LNCAP (cell line): ENCODE measurements around the gene TBC1D13.

Source experiments
- TF ChIP-seq, protein P1 (sequence below): fragments of 450-650 bp; IDR thresholded peaks from 2 replicates; pipeline ENCODE4 v1.5.1; 2017; ENCODE audit warnings: mild to moderate bottlenecking

The TBC1D13 gene

DNA sequence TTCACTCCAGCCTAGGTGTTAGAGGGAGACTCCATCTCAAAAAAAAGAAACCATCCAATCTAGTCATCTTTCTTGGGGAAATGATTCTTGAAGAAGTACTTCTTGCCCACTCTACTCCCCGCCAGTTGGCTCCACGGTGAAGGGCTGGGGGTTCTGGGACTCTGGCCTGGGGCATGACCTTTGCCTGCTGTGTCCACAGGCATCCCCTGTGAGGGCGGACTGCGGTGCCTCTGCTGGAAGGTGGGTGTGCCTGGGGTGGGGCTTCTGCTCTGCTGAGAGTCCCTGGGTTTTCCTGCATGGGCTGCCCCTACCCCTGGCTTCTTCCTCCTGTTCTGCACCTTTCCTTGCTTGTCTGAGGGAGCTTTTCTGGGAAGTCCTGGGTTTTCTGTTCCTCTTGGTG, 3.5 kb downstream of the TBC1D13 start:
- TF ChIP-seq, protein P1, sequence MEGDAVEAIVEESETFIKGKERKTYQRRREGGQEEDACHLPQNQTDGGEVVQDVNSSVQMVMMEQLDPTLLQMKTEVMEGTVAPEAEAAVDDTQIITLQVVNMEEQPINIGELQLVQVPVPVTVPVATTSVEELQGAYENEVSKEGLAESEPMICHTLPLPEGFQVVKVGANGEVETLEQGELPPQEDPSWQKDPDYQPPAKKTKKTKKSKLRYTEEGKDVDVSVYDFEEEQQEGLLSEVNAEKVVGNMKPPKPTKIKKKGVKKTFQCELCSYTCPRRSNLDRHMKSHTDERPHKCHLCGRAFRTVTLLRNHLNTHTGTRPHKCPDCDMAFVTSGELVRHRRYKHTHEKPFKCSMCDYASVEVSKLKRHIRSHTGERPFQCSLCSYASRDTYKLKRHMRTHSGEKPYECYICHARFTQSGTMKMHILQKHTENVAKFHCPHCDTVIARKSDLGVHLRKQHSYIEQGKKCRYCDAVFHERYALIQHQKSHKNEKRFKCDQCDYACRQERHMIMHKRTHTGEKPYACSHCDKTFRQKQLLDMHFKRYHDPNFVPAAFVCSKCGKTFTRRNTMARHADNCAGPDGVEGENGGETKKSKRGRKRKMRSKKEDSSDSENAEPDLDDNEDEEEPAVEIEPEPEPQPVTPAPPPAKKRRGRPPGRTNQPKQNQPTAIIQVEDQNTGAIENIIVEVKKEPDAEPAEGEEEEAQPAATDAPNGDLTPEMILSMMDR, result no peak

- TF ChIP-seq, protein P1, result no peak
Observed at GRCh38 chr9:128792134-128792533, 5.1 kb downstream of the TBC1D13 start.

DNA sequence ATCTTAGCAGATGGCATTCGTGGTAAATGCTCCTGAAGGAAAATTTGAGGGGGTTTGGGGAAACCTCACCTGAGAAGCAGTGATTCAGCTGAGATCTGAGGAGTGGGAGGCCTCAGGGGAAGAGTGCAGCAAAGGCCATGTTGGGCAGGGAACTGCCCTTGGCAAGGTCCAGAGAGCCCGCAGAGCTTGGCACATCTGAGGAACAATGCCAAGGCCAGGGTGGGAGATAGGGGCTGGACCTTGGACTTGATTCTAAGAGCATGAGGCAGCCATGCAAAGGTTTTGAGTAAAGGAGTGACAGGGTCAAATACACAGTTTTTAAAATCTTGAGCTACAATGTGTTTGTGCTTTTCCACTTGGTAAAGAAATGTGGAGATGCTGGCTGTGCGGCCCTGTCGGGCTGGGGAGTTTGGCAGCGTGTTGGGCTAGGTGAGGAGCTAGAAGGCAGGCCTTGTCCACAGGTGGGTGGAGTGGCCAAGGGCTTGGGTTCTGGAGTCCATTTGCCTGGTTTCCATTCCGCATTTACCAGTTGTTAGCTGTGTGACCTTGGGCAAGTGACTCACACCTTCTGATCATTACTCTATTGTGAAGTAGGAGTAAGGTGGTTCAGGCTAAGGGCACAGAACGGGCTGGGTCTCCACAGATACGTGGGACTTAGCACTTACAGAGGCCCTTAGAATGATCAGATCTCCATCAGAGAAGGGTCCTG, 6.1 kb downstream of the TBC1D13 start:
- TF ChIP-seq, protein P1, result no peak

DNA sequence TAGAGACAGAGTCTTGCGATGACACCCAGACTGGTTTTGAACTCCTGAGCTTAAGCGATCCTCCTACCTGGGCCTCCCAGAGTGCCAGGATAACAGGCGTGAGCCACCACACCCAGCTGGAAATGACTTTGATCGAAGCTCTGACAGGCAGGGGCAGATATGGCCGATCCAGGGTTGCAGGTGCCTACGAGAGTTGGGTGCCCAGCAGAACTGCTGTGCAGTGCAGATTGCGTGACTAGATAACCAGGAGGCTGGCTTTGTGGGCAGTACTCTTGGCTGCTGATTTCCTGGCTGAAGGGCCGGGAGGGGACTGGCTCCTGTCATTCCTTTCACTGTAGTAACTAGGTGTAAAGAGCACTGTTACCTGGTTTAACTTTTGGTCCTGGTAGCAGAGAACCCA, 11.8 kb downstream of the TBC1D13 start:
- TF ChIP-seq, protein P1, result no peak

DNA sequence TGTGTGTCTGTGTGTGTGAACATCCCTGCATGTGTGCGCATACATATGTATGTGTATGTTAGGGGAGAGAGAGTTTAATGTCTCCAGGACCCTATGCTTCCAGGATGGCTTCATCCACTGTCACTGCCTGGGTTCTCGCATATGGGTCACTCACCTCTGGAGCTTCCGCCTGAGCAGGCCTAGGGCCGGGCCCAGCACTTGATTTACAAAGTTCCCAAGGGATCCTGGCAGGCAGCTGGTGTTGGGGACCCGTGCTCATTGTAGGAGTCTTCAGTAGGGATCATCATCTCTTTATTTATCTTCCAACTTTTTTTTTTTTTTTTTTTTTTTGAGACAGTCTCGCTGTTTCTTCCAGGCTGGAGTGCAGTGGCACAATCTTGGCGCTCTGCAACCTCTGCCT, 13.0 kb downstream of the TBC1D13 start:
- TF ChIP-seq, protein P1, result no peak

GRCh38 chr9:128802482-128802881, 15.4 kb downstream of the TBC1D13 start:
- TF ChIP-seq, protein P1, result no peak

- TF ChIP-seq, protein P1, result no peak
Observed at GRCh38 chr9:128805661-128806060, 18.6 kb downstream of the TBC1D13 start.

GRCh38 chr9:128807827-128808226, 20.8 kb downstream of the TBC1D13 start:
- TF ChIP-seq, protein P1, result no peak
